Esophagus muscularis mucosa (tissue), 4 donors: Measurements from ENCODE around the gene PARD3B. TPM values are rescaled to one million over a fixed set of nuclear protein-coding genes. Genes with fewer than 3 reads are reported as not detected.

Experiments used
- DNase-seq: peaks from one replicate; pipeline ENCODE4 v3.0.0-alpha.2; 2017; ENCODE audit errors: extremely low spot score
- H3K27ac ChIP-seq, 4 donors: fragments of 200-600 bp; sonication (generic); replicated peaks in 1 of 4; 1 replicate in 3 of 4; 2 replicates in 1 of 4; pipeline ENCODE4 v1.5.1; 2016 to 2019; ENCODE audit warnings: mild to moderate bottlenecking in 1 of 4
- H3K27me3 ChIP-seq, 4 donors: fragments of 200-600 bp; sonication (generic); one replicate each; pipeline versions ENCODE4 v1.5.1 to v1.6.0; 2016 to 2019
- H3K36me3 ChIP-seq, 4 donors: fragments of 200-600 bp; sonication (generic); one replicate each; pipeline ENCODE4 v1.5.1; 2016 to 2019
- H3K4me1 ChIP-seq, 4 donors: fragments of 200-600 bp; sonication (generic); one replicate each; pipeline ENCODE4 v1.5.1; 2016 to 2019
- H3K4me3 ChIP-seq, 4 donors: fragments of 200-600 bp; sonication (generic); 1 replicate in 2 of 4; 2 replicates in 2 of 4; pipeline ENCODE4 v1.5.1; 2016 to 2019; ENCODE audit warnings: mild to moderate bottlenecking in 4 of 4, moderate library complexity in 1 of 4
- H3K9me3 ChIP-seq, 4 donors: fragments of 200-600 bp; sonication (generic); 1 replicate in 3 of 4; 2 replicates in 1 of 4; pipeline ENCODE4 v1.5.1; 2016 to 2019
- EP300 ChIP-seq: sonication (generic); formaldehyde crosslinking; IDR thresholded peaks from one replicate; pipeline ENCODE4 v1.6.1; 2017; ENCODE audit warnings: antibody characterized with exemption
- POLR2A ChIP-seq: fragments of 450-650 bp; IDR thresholded peaks from one replicate; pipeline ENCODE4 v1.6.1; 2017; ENCODE audit warnings: antibody characterized with exemption, moderate library complexity, mild to moderate bottlenecking, low read depth
- POLR2AphosphoS5 ChIP-seq, 2 donors: sonication (generic); formaldehyde crosslinking; IDR thresholded peaks; one replicate each; pipeline ENCODE4 v1.6.1; 2017; ENCODE audit warnings: antibody characterized with exemption in 2 of 2
- WGBS: methylation state at CpG from one replicate; pipeline ENCODE4 v1.1.5; 2018; 5-methylcytosine and 5-hydroxymethylcytosine counted together
- intact Hi-C: fragments of 100-400 bp; cut with DNase I; formaldehyde crosslinking; loops from one replicate; pipeline ENCODE4 v1.15.1; 2023
- total RNA-seq, 4 donors: library from RNA; depleted of rRNA; stranded (reverse); fragments of >200 nt; gene quantifications; one replicate each; pipeline versions ENCODE4 v1.1.0 to v1.2.1, GENCODE V29; 2016
- TF ChIP-seq, protein P1 (sequence below), 3 experiments: fragments of 200-600 bp in 2 of 3; fragments of 450-650 bp in 1 of 3; sonication (generic) in 2 of 3; IDR thresholded peaks; one replicate each; pipeline ENCODE4 v1.5.1; 2017 to 2019; ENCODE audit warnings: antibody characterized with exemption in 3 of 3, mild to moderate bottlenecking in 2 of 3, moderate library complexity in 1 of 3

PARD3B gene
- total RNA-seq, 4 donors from 2014 or later = 24.2 to 40.8 (median 32.5) TPM

DNA sequence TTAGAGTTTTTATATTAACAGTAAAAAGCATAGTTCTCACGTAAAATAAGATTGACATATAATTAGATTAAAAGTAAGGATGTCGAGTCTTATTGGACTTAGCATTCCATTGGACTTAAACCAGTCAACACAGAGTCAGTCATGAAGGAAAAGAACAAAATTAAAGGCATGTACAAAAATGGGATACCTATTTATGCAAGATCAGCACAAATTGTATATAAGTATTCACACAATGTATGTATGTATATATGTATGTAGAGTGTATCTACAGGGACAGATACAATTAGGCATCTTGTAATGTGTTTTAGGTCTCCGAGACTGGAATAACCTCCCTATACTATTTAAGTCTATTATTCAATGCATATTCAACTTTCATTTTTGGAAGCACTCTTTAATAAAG, 419.1 kb downstream of the PARD3B start:
- Histone ChIP-seq H3K4me3 (no peak overlapping the region), H3K4me1 (peaks cover 6 to 22% (median 16%) of the 10 kb centered on the region in 4 donors), H3K27me3 (no peaks in the 10 kb centered on the region), H3K27ac (no peak overlapping the region), H3K36me3 (no peaks in the 10 kb centered on the region), H3K9me3 (no peaks in the 10 kb centered on the region)
- no peak for DNase-seq
- intact Hi-C loops = no loop called here
- TF ChIP-seq POLR2AphosphoS5 (IDR thresholded peaks at IDR 0.05) (no peak), POLR2A (no peak), EP300 (no peak)
- TF ChIP-seq, protein P1, sequence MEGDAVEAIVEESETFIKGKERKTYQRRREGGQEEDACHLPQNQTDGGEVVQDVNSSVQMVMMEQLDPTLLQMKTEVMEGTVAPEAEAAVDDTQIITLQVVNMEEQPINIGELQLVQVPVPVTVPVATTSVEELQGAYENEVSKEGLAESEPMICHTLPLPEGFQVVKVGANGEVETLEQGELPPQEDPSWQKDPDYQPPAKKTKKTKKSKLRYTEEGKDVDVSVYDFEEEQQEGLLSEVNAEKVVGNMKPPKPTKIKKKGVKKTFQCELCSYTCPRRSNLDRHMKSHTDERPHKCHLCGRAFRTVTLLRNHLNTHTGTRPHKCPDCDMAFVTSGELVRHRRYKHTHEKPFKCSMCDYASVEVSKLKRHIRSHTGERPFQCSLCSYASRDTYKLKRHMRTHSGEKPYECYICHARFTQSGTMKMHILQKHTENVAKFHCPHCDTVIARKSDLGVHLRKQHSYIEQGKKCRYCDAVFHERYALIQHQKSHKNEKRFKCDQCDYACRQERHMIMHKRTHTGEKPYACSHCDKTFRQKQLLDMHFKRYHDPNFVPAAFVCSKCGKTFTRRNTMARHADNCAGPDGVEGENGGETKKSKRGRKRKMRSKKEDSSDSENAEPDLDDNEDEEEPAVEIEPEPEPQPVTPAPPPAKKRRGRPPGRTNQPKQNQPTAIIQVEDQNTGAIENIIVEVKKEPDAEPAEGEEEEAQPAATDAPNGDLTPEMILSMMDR (IDR thresholded peaks at IDR 0.05) = no peak
- WGBS = 97% methylated on average over 3 of the region's 3 CpGs

DNA sequence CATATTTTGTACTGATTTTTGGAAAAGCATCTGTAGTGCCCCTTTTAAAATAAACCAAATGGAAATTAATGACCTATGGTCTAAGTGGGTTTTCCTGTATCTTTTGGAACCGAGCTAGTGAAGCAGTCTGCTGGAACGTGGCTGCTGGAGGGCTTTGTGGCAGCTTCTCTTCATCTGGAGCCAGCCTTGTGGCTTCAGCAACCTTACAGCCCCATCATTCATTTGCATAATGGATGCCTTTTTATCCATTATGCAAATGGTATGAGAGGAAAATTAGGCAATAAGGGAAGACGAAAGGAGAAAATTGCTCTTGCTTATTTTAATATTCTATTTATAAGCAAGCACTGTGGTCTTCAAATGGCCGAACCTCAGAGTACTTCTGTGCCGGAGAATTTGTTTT, 421.0 kb downstream of the PARD3B start:
- WGBS = 68% methylated on average over 5 of the region's 5 CpGs
- TF ChIP-seq EP300 (no peak), POLR2AphosphoS5 (IDR thresholded peaks at IDR 0.05) (no peak)
- no peak overlapping the region for H3K4me3 ChIP-seq
- no peak for DNase-seq
- H3K4me1 ChIP-seq = peaks cover 6 to 26% (median 17%) of the 10 kb centered on the region in 4 donors
- no peaks in the 10 kb centered on the region for H3K36me3 ChIP-seq
- no peaks in the 10 kb centered on the region for H3K27me3 ChIP-seq
- intact Hi-C loops = no loop called here
- H3K27ac ChIP-seq = no peak overlapping the region
- no peaks in the 10 kb centered on the region for H3K9me3 ChIP-seq

DNA sequence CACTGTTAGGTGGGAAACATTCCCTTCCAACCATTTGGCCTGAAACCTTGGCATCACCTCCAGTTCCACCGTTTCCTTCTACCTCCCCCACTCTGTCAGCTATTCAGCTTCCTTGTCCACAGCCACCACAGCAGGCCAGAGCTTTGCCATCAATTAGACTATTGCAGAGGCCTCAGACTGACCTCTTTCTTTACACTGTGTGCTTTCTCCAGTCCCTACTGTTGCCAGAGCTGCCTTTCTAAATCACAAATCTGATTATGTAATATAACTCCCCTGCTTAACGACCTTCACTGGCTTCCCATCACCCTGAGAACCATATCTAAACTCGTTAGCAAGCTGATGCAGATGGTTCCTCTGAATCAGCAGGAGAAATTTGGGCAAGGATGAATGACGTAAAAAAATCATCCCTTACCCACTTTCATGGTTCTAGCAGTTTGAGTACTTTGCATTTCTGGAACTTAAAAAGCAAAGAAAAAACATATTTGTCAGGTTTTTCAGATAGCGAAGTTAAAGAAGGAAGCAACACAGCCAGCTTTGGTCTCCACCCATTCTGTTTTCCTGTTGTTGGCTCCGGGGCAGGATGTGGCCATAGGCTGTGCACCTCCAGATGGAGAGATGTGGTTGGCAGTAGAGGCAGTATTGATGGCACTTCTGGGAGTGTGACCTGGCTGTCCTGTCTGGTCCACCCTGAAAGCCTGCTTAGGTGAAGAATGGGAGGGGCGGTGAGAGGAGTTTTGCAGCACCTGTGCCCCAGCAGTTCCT, 422.1 kb downstream of the PARD3B start:
- Histone ChIP-seq H3K27me3 (no peaks in the 10 kb centered on the region), H3K9me3 (no peaks in the 10 kb centered on the region), H3K27ac (no peak overlapping the region), H3K4me3 (no peak overlapping the region), H3K4me1 (peaks cover 6 to 31% (median 20%) of the 10 kb centered on the region in 4 donors), H3K36me3 (no peaks in the 10 kb centered on the region)
- DNase-seq = no peak
- TF ChIP-seq POLR2AphosphoS5 (IDR thresholded peaks at IDR 0.05) = no peak
- WGBS = 49% methylated on average over 7 of the region's 7 CpGs
- intact Hi-C loops = no loop called here

DNA sequence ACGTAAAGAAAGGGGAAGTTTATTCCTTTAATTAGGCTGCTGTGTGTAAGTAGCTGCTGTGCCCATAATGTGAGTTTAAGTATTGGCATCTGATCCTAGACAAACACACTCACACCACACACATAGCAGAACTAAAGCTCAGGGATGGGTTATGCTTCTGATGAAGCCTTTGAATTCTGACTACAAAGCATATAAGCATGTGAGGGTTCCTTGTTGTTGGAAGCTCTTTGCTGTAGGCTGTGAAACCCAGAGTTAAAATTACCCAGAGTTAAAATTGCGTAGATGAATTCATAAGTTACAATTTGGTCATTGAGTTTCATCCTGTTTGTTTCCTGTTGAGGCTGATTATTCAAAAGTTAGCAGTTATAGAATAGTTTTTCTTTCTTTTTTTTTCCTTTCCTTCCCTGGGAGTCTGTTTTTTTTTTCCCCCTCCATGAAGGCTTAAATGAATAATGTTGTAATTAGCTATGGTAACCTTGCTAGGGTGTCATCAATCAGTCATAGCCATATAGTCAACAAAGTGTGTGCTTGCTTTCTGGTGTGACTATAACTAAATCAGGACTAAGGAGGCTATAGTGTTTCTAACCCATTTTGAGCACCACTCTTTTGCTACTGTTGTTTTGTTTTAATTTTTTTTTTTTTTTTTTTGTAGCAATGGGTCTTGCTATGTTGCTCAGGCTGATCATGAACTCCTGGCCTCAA, 426.1 kb downstream of the PARD3B start:
- Histone ChIP-seq H3K4me3 (no peak overlapping the region), H3K27me3 (no peaks in the 10 kb centered on the region), H3K27ac (no peak overlapping the region), H3K36me3 (no peaks in the 10 kb centered on the region), H3K4me1 (peaks cover 15 to 35% (median 27%) of the 10 kb centered on the region in 4 donors), H3K9me3 (no peaks in the 10 kb centered on the region)
- WGBS = 69% methylated on average over 2 of the region's 2 CpGs
- TF ChIP-seq EP300 (no peak), POLR2A (no peak)
- TF ChIP-seq, protein P1 (IDR thresholded peaks at IDR 0.05) = no peak
- intact Hi-C loops = no loop called here
- DNase-seq = no peak

DNA sequence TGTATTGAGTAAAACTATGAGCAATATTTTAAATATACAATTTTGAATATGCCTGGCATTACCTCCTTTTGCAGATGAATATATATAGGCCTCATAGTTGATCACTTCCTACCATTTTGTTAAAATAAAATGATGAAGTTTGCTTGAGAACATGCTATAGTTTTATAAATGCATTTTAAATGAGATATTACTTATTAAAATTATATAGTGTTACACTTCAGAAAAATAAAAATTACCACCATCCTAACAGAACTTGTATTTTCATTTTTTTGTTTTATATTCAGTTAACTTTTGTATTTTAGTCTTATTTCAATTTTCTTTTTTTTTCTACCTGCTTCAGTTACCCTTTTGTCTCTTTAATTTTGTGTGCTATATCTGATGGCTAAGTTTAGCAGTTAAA, 426.9 kb downstream of the PARD3B start:
- intact Hi-C loops = no loop called here
- no peak for DNase-seq
- peaks cover 11 to 27% (median 23%) of the 10 kb centered on the region in 4 donors for H3K4me1 ChIP-seq
- no peaks in the 10 kb centered on the region for H3K9me3 ChIP-seq
- H3K27me3 ChIP-seq = no peaks in the 10 kb centered on the region
- H3K27ac ChIP-seq = no peak overlapping the region
- H3K4me3 ChIP-seq = no peak overlapping the region
- TF ChIP-seq EP300 (no peak), POLR2A (no peak), POLR2AphosphoS5 (IDR thresholded peaks at IDR 0.05) (no peak)
- TF ChIP-seq, protein P1 (IDR thresholded peaks at IDR 0.05) = no peak
- H3K36me3 ChIP-seq = no peaks in the 10 kb centered on the region
